HEK293 (cell line): ENCODE measurements around the gene ARL2BP.

Source experiments
- CTCF ChIP-seq: fragments of 450-650 bp; formaldehyde crosslinking; IDR thresholded peaks from 2 replicates; pipeline ENCODE4 v1.5.1; 2016; ENCODE audit warnings: missing biosample characterization, missing genetic modification characterization
- EGR2 ChIP-seq: fragments of 450-650 bp; formaldehyde crosslinking; IDR thresholded peaks from 2 replicates; pipeline ENCODE4 v1.5.1; 2016; ENCODE audit warnings: low read depth, missing biosample characterization, missing genetic modification characterization
- GLI2 ChIP-seq: fragments of 450-650 bp; formaldehyde crosslinking; IDR thresholded peaks from 2 replicates; pipeline ENCODE4; 2017; ENCODE audit warnings: missing biosample characterization, missing genetic modification characterization, low read depth, borderline replicate concordance
- HIC1 ChIP-seq: fragments of 450-650 bp; formaldehyde crosslinking; IDR thresholded peaks from 2 replicates; pipeline ENCODE4 v1.5.1; 2016; ENCODE audit warnings: missing biosample characterization, missing genetic modification characterization
- HOXC10 ChIP-seq: sonication (generic); formaldehyde crosslinking; IDR thresholded peaks from 2 replicates; pipeline ENCODE4 v1.8.1; 2023; ENCODE audit warnings: mild to moderate bottlenecking, missing genetic modification reagents
- KLF7 ChIP-seq: fragments of 450-650 bp; formaldehyde crosslinking; IDR thresholded peaks from 2 replicates; pipeline ENCODE4 v1.5.1; 2016; ENCODE audit warnings: missing biosample characterization, missing genetic modification characterization, borderline replicate concordance
- SCRT1 ChIP-seq: fragments of 450-650 bp; formaldehyde crosslinking; IDR thresholded peaks from 2 replicates; pipeline ENCODE4 v1.5.1; 2016; ENCODE audit warnings: missing biosample characterization, missing genetic modification characterization, borderline replicate concordance
- SCRT2 ChIP-seq: fragments of 450-650 bp; formaldehyde crosslinking; IDR thresholded peaks from 2 replicates; pipeline ENCODE4 v1.5.1; 2016; ENCODE audit warnings: missing biosample characterization, missing genetic modification characterization
- SETDB1 ChIP-seq: IDR thresholded peaks from one replicate; pipeline ENCODE4 v1.6.1; 2017; ENCODE audit warnings: mild to moderate bottlenecking, low read length, moderate library complexity, mixed read lengths; ENCODE audit not compliant: insufficient read length
- ZBTB48 ChIP-seq: fragments of 450-650 bp; formaldehyde crosslinking; IDR thresholded peaks from 2 replicates; pipeline ENCODE4 v1.5.1; 2016; ENCODE audit warnings: missing biosample characterization, missing genetic modification characterization
- ZNF112 ChIP-seq: fragments of 450-650 bp; formaldehyde crosslinking; IDR thresholded peaks from 2 replicates; pipeline ENCODE4 v1.5.0; 2017; ENCODE audit warnings: missing biosample characterization, missing genetic modification characterization
- ZNF169 ChIP-seq: fragments of 450-650 bp; formaldehyde crosslinking; IDR thresholded peaks from 2 replicates; pipeline ENCODE4 v1.5.1; 2016; ENCODE audit warnings: missing biosample characterization, missing genetic modification characterization
- ZNF19 ChIP-seq: fragments of 450-650 bp; formaldehyde crosslinking; IDR thresholded peaks from 2 replicates; pipeline ENCODE4; 2016; ENCODE audit warnings: missing biosample characterization, missing genetic modification characterization, low read depth
- ZNF24 ChIP-seq: fragments of 450-650 bp; formaldehyde crosslinking; IDR thresholded peaks from 2 replicates; pipeline ENCODE4 v1.5.1; 2016; ENCODE audit warnings: missing biosample characterization, missing genetic modification characterization
- ZNF37A ChIP-seq: fragments of 450-650 bp; IDR thresholded peaks from 2 replicates; pipeline ENCODE4 v1.5.1; 2018; ENCODE audit warnings: missing biosample characterization, missing genetic modification characterization
- ZNF426 ChIP-seq: fragments of 450-650 bp; formaldehyde crosslinking; IDR thresholded peaks from 2 replicates; pipeline ENCODE4 v1.5.1; 2017; ENCODE audit warnings: missing biosample characterization, missing genetic modification characterization, mild to moderate bottlenecking, inconsistent platforms, moderate library complexity
- ZNF521 ChIP-seq: fragments of 450-650 bp; formaldehyde crosslinking; IDR thresholded peaks from 2 replicates; pipeline ENCODE4 v1.5.1; 2017; ENCODE audit warnings: missing biosample characterization, mild to moderate bottlenecking, missing genetic modification characterization
- ZNF624 ChIP-seq: fragments of 450-650 bp; formaldehyde crosslinking; IDR thresholded peaks from 2 replicates; pipeline ENCODE4 v1.5.1; 2017; ENCODE audit warnings: missing biosample characterization, missing genetic modification characterization
- ZNF654 ChIP-seq: fragments of 450-650 bp; formaldehyde crosslinking; IDR thresholded peaks from 2 replicates; pipeline ENCODE4 v1.5.1; 2016; ENCODE audit warnings: low read depth, missing biosample characterization, missing genetic modification characterization
- ZNF670 ChIP-seq: fragments of 450-650 bp; formaldehyde crosslinking; IDR thresholded peaks from 2 replicates; pipeline ENCODE4 v1.5.1; 2016; ENCODE audit warnings: missing biosample characterization, missing genetic modification characterization, low read depth
- ZNF692 ChIP-seq: fragments of 450-650 bp; formaldehyde crosslinking; IDR thresholded peaks from 2 replicates; pipeline ENCODE4 v1.5.1; 2016; ENCODE audit warnings: missing biosample characterization, missing genetic modification characterization
- ZNF76 ChIP-seq: fragments of 450-650 bp; formaldehyde crosslinking; IDR thresholded peaks from 2 replicates; pipeline ENCODE4; 2016; ENCODE audit warnings: low read depth, missing biosample characterization, missing genetic modification characterization, borderline replicate concordance
- ZNF777 ChIP-seq: fragments of 450-650 bp; formaldehyde crosslinking; IDR thresholded peaks from 2 replicates; pipeline ENCODE4 v1.5.1; 2017; ENCODE audit warnings: missing biosample characterization, missing genetic modification characterization, borderline replicate concordance
- ZNF785 ChIP-seq: fragments of 450-650 bp; formaldehyde crosslinking; IDR thresholded peaks from 2 replicates; pipeline ENCODE4 v1.5.1; 2016; ENCODE audit warnings: missing biosample characterization, missing genetic modification characterization
- ZNF843 ChIP-seq: fragments of 450-650 bp; formaldehyde crosslinking; IDR thresholded peaks from 2 replicates; pipeline ENCODE4 v1.5.1; 2016; ENCODE audit warnings: missing biosample characterization, missing genetic modification characterization
- TF ChIP-seq, protein P1 (sequence below): fragments of 450-650 bp; formaldehyde crosslinking; IDR thresholded peaks from 2 replicates; pipeline ENCODE4 v1.5.1; 2016; ENCODE audit warnings: missing biosample characterization, missing genetic modification characterization
- TF ChIP-seq, protein P2 (sequence below): IDR thresholded peaks from 2 replicates; pipeline ENCODE4 v1.6.1; 2011; ENCODE audit warnings: mild to moderate bottlenecking, low read depth, low read length, borderline replicate concordance

Gene ARL2BP

GRCh38 chr16:57235128-57236021, 9.7 kb upstream of the ARL2BP start (continued):
- TF ChIP-seq HIC1 (tag by site-specific recombination) = no peak
- TF ChIP-seq ZNF76 (tag by site-specific recombination) = no peak
- no peak for TF ChIP-seq ZNF785 (tag by site-specific recombination)
- TF ChIP-seq, protein P1, sequence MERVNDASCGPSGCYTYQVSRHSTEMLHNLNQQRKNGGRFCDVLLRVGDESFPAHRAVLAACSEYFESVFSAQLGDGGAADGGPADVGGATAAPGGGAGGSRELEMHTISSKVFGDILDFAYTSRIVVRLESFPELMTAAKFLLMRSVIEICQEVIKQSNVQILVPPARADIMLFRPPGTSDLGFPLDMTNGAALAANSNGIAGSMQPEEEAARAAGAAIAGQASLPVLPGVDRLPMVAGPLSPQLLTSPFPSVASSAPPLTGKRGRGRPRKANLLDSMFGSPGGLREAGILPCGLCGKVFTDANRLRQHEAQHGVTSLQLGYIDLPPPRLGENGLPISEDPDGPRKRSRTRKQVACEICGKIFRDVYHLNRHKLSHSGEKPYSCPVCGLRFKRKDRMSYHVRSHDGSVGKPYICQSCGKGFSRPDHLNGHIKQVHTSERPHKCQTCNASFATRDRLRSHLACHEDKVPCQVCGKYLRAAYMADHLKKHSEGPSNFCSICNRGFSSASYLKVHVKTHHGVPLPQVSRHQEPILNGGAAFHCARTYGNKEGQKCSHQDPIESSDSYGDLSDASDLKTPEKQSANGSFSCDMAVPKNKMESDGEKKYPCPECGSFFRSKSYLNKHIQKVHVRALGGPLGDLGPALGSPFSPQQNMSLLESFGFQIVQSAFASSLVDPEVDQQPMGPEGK = no peak
- no peak for TF ChIP-seq SCRT2 (tag by site-specific recombination)
- no peak for TF ChIP-seq SETDB1
- TF ChIP-seq ZNF843 (tag by site-specific recombination) = no peak
- no peak for TF ChIP-seq ZNF112 (tag by site-specific recombination)
- no peak for TF ChIP-seq EGR2 (tag by site-specific recombination)
- no peak for TF ChIP-seq ZNF521 (tag by site-specific recombination)
- no peak for TF ChIP-seq ZNF670
- TF ChIP-seq ZNF426 = no peak
- TF ChIP-seq ZNF692 (tag by site-specific recombination) = peak; percentile 70
- no peak for TF ChIP-seq KLF7
- TF ChIP-seq CTCF (tag by site-specific recombination) = no peak
- TF ChIP-seq ZNF24 (tag by site-specific recombination) = 0 out of 2 replicates have a peak, but pooled peaks have one; percentile 58
- no peak for TF ChIP-seq ZNF169 (tag by site-specific recombination)
- TF ChIP-seq, protein P2, sequence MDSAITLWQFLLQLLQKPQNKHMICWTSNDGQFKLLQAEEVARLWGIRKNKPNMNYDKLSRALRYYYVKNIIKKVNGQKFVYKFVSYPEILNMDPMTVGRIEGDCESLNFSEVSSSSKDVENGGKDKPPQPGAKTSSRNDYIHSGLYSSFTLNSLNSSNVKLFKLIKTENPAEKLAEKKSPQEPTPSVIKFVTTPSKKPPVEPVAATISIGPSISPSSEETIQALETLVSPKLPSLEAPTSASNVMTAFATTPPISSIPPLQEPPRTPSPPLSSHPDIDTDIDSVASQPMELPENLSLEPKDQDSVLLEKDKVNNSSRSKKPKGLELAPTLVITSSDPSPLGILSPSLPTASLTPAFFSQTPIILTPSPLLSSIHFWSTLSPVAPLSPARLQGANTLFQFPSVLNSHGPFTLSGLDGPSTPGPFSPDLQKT = no peak
- TF ChIP-seq ZNF37A (tag by site-specific recombination) = no peak
- no peak for TF ChIP-seq ZNF777 (tag by site-specific recombination)
- TF ChIP-seq SCRT1 (tag by site-specific recombination) = no peak
- no peak for TF ChIP-seq GLI2 (tag by site-specific recombination)
- peak; percentile 57; the same call in 1 of the 2 replicates for TF ChIP-seq ZBTB48 (tag by site-specific recombination)
- no peak for TF ChIP-seq ZNF19 (tag by site-specific recombination)
- no peak for TF ChIP-seq ZNF624 (tag by site-specific recombination)
- TF ChIP-seq ZNF654 (tag by site-specific recombination) = no peak
- TF ChIP-seq HOXC10 (CRISPR knock-in tag) = no peak
